Sigmoid colon (tissue), 7 donors: ENCODE data around the gene TNIP2. TPM values are rescaled to one million over a fixed set of nuclear protein-coding genes. Genes with fewer than 3 reads are reported as not detected.

Experiments used
- DNase-seq: peaks from one replicate; pipeline ENCODE4 v3.0.0-alpha.2; 2019
- H3K27ac ChIP-seq, 4 donors: fragments of 200-600 bp; sonication (generic); one replicate each; pipeline ENCODE4 v1.5.1; 2016 to 2019; ENCODE audit warnings: mild to moderate bottlenecking in 1 of 4
- H3K27me3 ChIP-seq, 3 donors: fragments of 200-600 bp; sonication (generic); one replicate each; pipeline ENCODE4 v1.5.1; 2019; ENCODE audit warnings: mild to moderate bottlenecking in 1 of 3
- H3K36me3 ChIP-seq, 4 donors: fragments of 200-600 bp; sonication (generic); one replicate each; pipeline ENCODE4 v1.5.1; 2016 to 2019
- H3K4me1 ChIP-seq, 4 donors: fragments of 200-600 bp; sonication (generic); one replicate each; pipeline ENCODE4 v1.5.1; 2017 to 2019
- H3K4me3 ChIP-seq, 4 donors: fragments of 200-600 bp; sonication (generic); one replicate each; pipeline ENCODE4 v1.5.1; 2017 to 2019; ENCODE audit warnings: mild to moderate bottlenecking in 2 of 4, moderate library complexity in 1 of 4
- H3K9me3 ChIP-seq, 4 donors: fragments of 200-600 bp in 3 of 4; sonication (generic) in 3 of 4; one replicate each; pipeline versions ENCODE4 v1.5.1 to v1.6.1; 2013 to 2019
- EP300 ChIP-seq, 4 donors: sonication (generic); formaldehyde crosslinking; IDR thresholded peaks; one replicate each; pipeline ENCODE4 v1.6.1; 2017; ENCODE audit warnings: antibody characterized with exemption in 4 of 4
- POLR2A ChIP-seq, 2 donors: fragments of 450-650 bp; IDR thresholded peaks; one replicate each; pipeline ENCODE4 v1.6.1; 2016; ENCODE audit warnings: antibody characterized with exemption in 2 of 2, mild to moderate bottlenecking in 2 of 2, moderate library complexity in 2 of 2
- POLR2AphosphoS5 ChIP-seq, 4 donors: sonication (generic); formaldehyde crosslinking; IDR thresholded peaks; one replicate each; pipeline ENCODE4 v1.6.1; 2017; ENCODE audit warnings: antibody characterized with exemption in 4 of 4
- WGBS, 2 donors: extraction: QIAGEN DNeasy Blood & Tissue Kit; methylation state at CpG; one replicate each; pipeline ENCODE4 v1.1.7; 2013; 5-methylcytosine and 5-hydroxymethylcytosine counted together
- intact Hi-C: fragments of 100-400 bp; cut with DNase I; formaldehyde crosslinking; loops from one replicate; pipeline ENCODE4 v1.15.1; 2023
- polyA plus RNA-seq, 3 donors: library from polyadenylated mRNA; stranded (reverse); fragments of 200-250 nt; gene quantifications; one replicate each; pipeline ENCODE4 v1.2.3, GENCODE V29; 2013
- total RNA-seq, 4 donors: library from RNA; depleted of rRNA; stranded (reverse); fragments of >200 nt; gene quantifications; one replicate each; pipeline ENCODE4 v1.1.0, GENCODE V29; 2016
- TF ChIP-seq, protein P1 (sequence below), 4 experiments: fragments of 450-650 bp in 3 of 4; fragments of 200-600 bp in 1 of 4; IDR thresholded peaks; one replicate each; pipeline ENCODE4 v1.5.1; 2016 to 2019; ENCODE audit warnings: antibody characterized with exemption in 4 of 4, mild to moderate bottlenecking in 3 of 4, moderate library complexity in 2 of 4
- donor health status: healthy with polysubstance abuse.
- donor health status: Bipolar disorder and iron deficiency.
- donor health status: healthy.

TNIP2 gene, protein sequence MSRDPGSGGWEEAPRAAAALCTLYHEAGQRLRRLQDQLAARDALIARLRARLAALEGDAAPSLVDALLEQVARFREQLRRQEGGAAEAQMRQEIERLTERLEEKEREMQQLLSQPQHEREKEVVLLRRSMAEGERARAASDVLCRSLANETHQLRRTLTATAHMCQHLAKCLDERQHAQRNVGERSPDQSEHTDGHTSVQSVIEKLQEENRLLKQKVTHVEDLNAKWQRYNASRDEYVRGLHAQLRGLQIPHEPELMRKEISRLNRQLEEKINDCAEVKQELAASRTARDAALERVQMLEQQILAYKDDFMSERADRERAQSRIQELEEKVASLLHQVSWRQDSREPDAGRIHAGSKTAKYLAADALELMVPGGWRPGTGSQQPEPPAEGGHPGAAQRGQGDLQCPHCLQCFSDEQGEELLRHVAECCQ
- total RNA-seq (10 to 100 TPM; 56.3 to 68.8 (median 66.9) TPM), polyA plus RNA-seq (10 to 100 TPM; 51.7 to 65.0 (median 51.8) TPM)

DNA sequence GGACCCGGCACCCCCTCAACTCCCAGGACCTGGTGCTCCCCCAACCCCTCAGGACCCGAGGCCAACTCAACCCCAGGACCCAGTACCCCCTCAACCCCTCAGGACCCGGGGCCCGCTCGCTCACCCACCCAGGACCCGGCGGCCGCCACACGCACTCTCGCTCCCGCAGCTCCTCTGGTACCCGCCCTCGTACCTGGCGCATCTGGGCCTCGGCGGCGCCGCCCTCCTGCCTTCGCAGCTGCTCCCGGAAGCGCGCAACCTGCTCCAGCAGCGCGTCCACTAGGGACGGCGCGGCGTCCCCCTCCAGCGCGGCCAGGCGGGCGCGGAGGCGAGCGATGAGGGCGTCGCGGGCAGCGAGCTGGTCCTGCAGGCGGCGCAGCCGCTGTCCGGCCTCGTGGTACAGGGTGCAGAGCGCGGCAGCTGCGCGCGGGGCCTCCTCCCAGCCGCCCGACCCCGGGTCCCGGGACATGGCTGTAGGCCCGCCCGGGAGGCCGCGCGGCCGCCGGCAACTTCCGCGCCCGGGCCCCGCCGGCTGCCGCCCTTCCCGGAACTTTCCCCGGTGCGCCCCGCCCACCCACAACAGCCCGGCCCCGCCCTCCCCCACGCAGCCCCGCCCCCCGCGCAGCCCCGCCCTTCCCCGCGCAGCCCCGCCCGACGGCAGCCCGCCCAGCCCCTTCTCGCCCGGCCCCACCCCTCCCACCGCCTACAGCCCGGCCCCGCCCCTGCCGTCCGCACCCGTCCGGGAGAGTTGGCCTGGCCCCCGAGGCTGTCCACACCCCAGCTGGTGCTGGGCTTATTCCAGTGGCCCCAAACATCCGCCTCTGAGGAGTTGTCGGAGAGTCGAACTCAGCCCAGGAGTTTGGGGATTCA lies at the start of gene TNIP2:
TNIP2 (minus strand) TSS at position 516 of the 870 bp plus-strand sequence; CDS start at position 469, 47 bp downstream.
- intact Hi-C loops = loop anchor here (2.0 to 10.0 kb wide), 5 partner anchors 36 to 494 kb away; partner anchors contain the start of genes ADD1, HTT, HTT-AS and MXD4
- peak; percentile 95 for DNase-seq
- Histone ChIP-seq H3K36me3 (no peaks in the 10 kb centered on the region), H3K9me3 (no peaks in the 10 kb centered on the region), H3K4me1 (peaks cover 0 to 32% (median 23%) of the 10 kb centered on the region in 4 donors), H3K27ac (peak within 1 kb of the TSS; percentile 76 to 84 (median 82)), H3K4me3 (peak within 1 kb of the TSS; percentile 51 to 86 (median 80)), H3K27me3 (no peaks in the 10 kb centered on the region)
- WGBS, 2 donors = 1% methylated on average over 96 of the region's 96 CpGs
- TF ChIP-seq, protein P1, sequence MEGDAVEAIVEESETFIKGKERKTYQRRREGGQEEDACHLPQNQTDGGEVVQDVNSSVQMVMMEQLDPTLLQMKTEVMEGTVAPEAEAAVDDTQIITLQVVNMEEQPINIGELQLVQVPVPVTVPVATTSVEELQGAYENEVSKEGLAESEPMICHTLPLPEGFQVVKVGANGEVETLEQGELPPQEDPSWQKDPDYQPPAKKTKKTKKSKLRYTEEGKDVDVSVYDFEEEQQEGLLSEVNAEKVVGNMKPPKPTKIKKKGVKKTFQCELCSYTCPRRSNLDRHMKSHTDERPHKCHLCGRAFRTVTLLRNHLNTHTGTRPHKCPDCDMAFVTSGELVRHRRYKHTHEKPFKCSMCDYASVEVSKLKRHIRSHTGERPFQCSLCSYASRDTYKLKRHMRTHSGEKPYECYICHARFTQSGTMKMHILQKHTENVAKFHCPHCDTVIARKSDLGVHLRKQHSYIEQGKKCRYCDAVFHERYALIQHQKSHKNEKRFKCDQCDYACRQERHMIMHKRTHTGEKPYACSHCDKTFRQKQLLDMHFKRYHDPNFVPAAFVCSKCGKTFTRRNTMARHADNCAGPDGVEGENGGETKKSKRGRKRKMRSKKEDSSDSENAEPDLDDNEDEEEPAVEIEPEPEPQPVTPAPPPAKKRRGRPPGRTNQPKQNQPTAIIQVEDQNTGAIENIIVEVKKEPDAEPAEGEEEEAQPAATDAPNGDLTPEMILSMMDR (IDR thresholded peaks at IDR 0.05) = peak in 3 of 4 experiments; percentile 12 to 37 (median 16)
- peak in 2 of 4 donors; percentile 17 to 56 for TF ChIP-seq POLR2AphosphoS5 (IDR thresholded peaks at IDR 0.05)
- no peak for TF ChIP-seq POLR2A (IDR thresholded peaks at IDR 0.05)
- TF ChIP-seq EP300 (IDR thresholded peaks at IDR 0.05) = no peak

DNA sequence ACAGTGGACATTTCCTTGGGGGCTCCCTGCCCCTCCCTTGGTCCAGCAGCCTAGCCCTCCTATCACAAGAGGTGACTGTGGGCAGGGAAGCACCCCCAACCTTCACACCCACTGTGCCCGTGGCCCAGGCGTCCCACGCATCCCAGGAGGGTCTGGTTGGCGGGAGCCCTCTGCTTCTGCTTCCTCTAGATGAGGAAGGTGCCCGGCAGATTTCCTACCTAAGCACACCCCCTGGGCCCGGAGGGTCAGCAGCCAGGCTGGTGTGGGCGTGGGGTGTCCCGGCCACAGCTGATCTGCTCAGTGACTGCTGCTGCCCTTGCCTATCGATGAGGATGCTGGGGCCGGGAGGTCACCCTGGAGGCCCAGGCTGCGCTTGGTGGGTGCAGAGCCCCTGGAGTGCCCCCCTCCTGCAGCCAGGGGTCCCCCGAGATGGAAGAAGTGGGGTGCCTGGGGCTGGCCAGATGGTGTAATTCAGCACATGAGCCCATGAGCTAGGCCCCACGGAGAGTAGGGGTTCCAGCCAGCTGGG lies 48.9 kb upstream of the TNIP2 start:
- Histone ChIP-seq H3K27me3 (no peaks in the 10 kb centered on the region), H3K9me3 (no peaks in the 10 kb centered on the region), H3K27ac (peak overlapping the region; percentile 40 to 78 (median 56)), H3K36me3 (no peaks in the 10 kb centered on the region), H3K4me1 (peaks cover 0 to 71% (median 56%) of the 10 kb centered on the region in 4 donors), H3K4me3 (no peak overlapping the region)
- peak; percentile 48 for DNase-seq
- intact Hi-C loops = no loop called here
- no peak for TF ChIP-seq POLR2A (IDR thresholded peaks at IDR 0.05)
- no peak for TF ChIP-seq POLR2AphosphoS5 (IDR thresholded peaks at IDR 0.05)
- TF ChIP-seq, protein P1 (IDR thresholded peaks at IDR 0.05) = no peak
- TF ChIP-seq EP300 (IDR thresholded peaks at IDR 0.05) = no peak
- WGBS, 2 donors = 69 to 75% methylated on average over 13 of the region's 13 CpGs

DNA sequence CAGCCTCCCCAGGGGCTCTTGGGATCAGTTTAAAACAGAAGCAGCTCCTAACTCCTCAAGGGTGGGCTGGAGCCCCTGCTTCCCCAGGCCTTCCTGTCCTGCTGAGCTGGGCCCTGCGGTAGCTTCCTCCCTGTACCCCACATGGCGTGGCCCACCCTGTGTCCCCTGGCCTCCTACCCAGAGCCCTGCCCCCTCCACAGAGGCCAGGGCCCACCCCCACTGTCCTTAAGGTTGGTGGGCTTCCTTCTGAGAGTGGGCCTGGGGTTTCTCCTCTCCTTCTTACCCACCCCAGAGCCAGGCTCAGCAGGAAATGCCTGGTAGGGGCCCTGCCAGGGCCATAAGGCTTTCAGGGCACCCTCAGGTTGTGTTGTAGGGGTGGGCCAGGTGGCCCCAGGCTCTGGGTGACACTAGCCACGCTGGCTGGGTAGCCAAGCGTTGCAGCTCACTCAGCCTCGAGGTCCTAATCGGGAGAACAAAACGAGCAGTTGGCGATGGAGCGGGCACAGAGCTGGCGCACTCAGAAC lies 48.4 kb upstream of the TNIP2 start:
- TF ChIP-seq, protein P1 (IDR thresholded peaks at IDR 0.05) = no peak
- TF ChIP-seq POLR2AphosphoS5 (IDR thresholded peaks at IDR 0.05) (no peak), EP300 (IDR thresholded peaks at IDR 0.05) (no peak), POLR2A (IDR thresholded peaks at IDR 0.05) (no peak)
- Histone ChIP-seq H3K27ac (peak overlapping the region in 3 of 4 donors; percentile 40 to 78 (median 44)), H3K4me1 (peaks cover 0 to 73% (median 60%) of the 10 kb centered on the region in 4 donors), H3K36me3 (no peaks in the 10 kb centered on the region), H3K9me3 (no peaks in the 10 kb centered on the region), H3K4me3 (no peak overlapping the region), H3K27me3 (no peaks in the 10 kb centered on the region)
- peak; percentile 59 for DNase-seq
- intact Hi-C loops = no loop called here
- WGBS, 2 donors = 83 to 84% methylated on average over 10 of the region's 10 CpGs
